Neuronal stem cell (in vitro differentiated cells): ENCODE measurements around the gene HNF1B.
A peak's percentile ranks its signal among the peaks of the same experiment; 100 is the strongest.

ENCODE experiments used
- DNase-seq: peaks from one replicate; pipeline ENCODE4 v3.0.0-alpha.2; 2013; ENCODE audit warnings: low spot score
- H2AFZ ChIP-seq: one replicate; pipeline ENCODE4 v1.6.1; 2013; ENCODE audit warnings: mild to moderate bottlenecking, low read length, inconsistent platforms
- H2AK5ac ChIP-seq: 2 replicates; pipeline ENCODE4 v1.6.1; 2013; ENCODE audit warnings: low read depth, mild to moderate bottlenecking, inconsistent platforms, low read length, moderate library complexity, mixed read lengths
- H2BK120ac ChIP-seq: 2 replicates; pipeline ENCODE4 v1.6.1; 2013; ENCODE audit warnings: low read depth, mild to moderate bottlenecking, inconsistent platforms, low read length, moderate library complexity, mixed read lengths
- H2BK12ac ChIP-seq: one replicate; pipeline ENCODE4 v1.6.1; 2013; ENCODE audit warnings: low read length, inconsistent platforms
- H2BK15ac ChIP-seq: 2 replicates; pipeline ENCODE4 v1.6.1; 2013; ENCODE audit warnings: mild to moderate bottlenecking, low read length, inconsistent platforms, mixed read lengths
- H2BK5ac ChIP-seq: one replicate; pipeline ENCODE4 v1.6.1; 2013; ENCODE audit warnings: inconsistent platforms, mild to moderate bottlenecking, low read length, moderate library complexity
- H3K14ac ChIP-seq: one replicate; pipeline ENCODE4 v1.6.1; 2013; ENCODE audit warnings: low read length, inconsistent platforms
- H3K18ac ChIP-seq: 2 replicates; pipeline ENCODE4 v1.6.1; 2013; ENCODE audit warnings: low read length, inconsistent platforms
- H3K23ac ChIP-seq: 2 replicates; pipeline ENCODE4 v1.6.1; 2013; ENCODE audit warnings: low read depth, mild to moderate bottlenecking, mixed read lengths, low read length, inconsistent platforms; ENCODE audit not compliant: poor library complexity
- H3K27ac ChIP-seq: replicated peaks from 3 replicates; pipeline ENCODE4 v1.5.1; 2013; ENCODE audit warnings: low read length, inconsistent platforms
- H3K27me3 ChIP-seq, 3 experiments: 2 replicates each; pipeline ENCODE4 v1.6.1; 2013; ENCODE audit warnings: low read length in 3 of 3, mild to moderate bottlenecking in 2 of 3, inconsistent platforms in 1 of 3, low read depth in 1 of 3, mixed read lengths in 1 of 3, moderate library complexity in 1 of 3; ENCODE audit not compliant: control insufficient read depth in 3 of 3, insufficient read depth in 3 of 3
- H3K36me3 ChIP-seq, 2 donors: replicated peaks in 1 of 2; 2 replicates each; pipeline ENCODE4 v1.6.1; 2013; ENCODE audit warnings: low read length in 2 of 2; ENCODE audit not compliant: control insufficient read depth in 2 of 2, insufficient read depth in 2 of 2
- H3K4ac ChIP-seq: 2 replicates; pipeline ENCODE4 v1.6.1; 2013; ENCODE audit warnings: inconsistent platforms, mild to moderate bottlenecking, low read length, moderate library complexity
- H3K4me1 ChIP-seq, 2 donors: 1 replicate in 1 of 2; 2 replicates in 1 of 2; pipeline ENCODE4 v1.6.1; 2013; ENCODE audit warnings: low read length in 2 of 2, low read depth in 1 of 2; ENCODE audit not compliant: control insufficient read depth in 2 of 2, insufficient read depth in 1 of 2
- H3K4me2 ChIP-seq: one replicate; pipeline ENCODE4 v1.6.1; 2013; ENCODE audit warnings: mild to moderate bottlenecking, low read length, inconsistent platforms; ENCODE audit not compliant: insufficient read depth, poor library complexity, severe bottlenecking
- H3K4me3 ChIP-seq, 2 donors: 2 replicates each; pipeline ENCODE4 v1.5.1; 2013; ENCODE audit warnings: low read length in 2 of 2, mild to moderate bottlenecking in 2 of 2, inconsistent platforms in 1 of 2, moderate library complexity in 1 of 2
- H3K79me1 ChIP-seq: one replicate; pipeline ENCODE4 v1.6.1; 2013; ENCODE audit warnings: low read depth, mild to moderate bottlenecking, inconsistent platforms, low read length, moderate library complexity
- H3K9ac ChIP-seq: one replicate; pipeline ENCODE4 v1.6.1; 2013; ENCODE audit warnings: mild to moderate bottlenecking, low read depth, low read length, inconsistent platforms; ENCODE audit not compliant: poor library complexity
- H3K9me3 ChIP-seq, 2 donors: replicated peaks in 1 of 2; 2 replicates each; pipeline versions ENCODE3 to v1.6.1; 2013; ENCODE audit warnings: low read length in 2 of 2, mild to moderate bottlenecking in 2 of 2, inconsistent platforms in 1 of 2, low read depth in 1 of 2, mixed read lengths in 1 of 2, moderate library complexity in 1 of 2; ENCODE audit not compliant: control insufficient read depth in 2 of 2, insufficient read depth in 1 of 2
- H4K8ac ChIP-seq: one replicate; pipeline ENCODE4 v1.6.1; 2013; ENCODE audit warnings: low read depth, mild to moderate bottlenecking, inconsistent platforms, low read length, moderate library complexity
- H4K91ac ChIP-seq: one replicate; pipeline ENCODE4 v1.6.1; 2013; ENCODE audit warnings: low read length, low read depth, mild to moderate bottlenecking, inconsistent platforms; ENCODE audit not compliant: poor library complexity
- WGBS, 2 donors: extraction: QIAGEN DNeasy Blood & Tissue Kit; methylation state at CpG; one replicate each; pipeline ENCODE4 v1.1.7; 2013; ENCODE audit warnings: missing lambda C conversion rate in 2 of 2, mixed read lengths in 1 of 2; ENCODE audit not compliant: insufficient read length in 2 of 2, insufficient replicate concordance in 1 of 2; ENCODE audit errors: extremely low coverage in 2 of 2; 5-methylcytosine and 5-hydroxymethylcytosine counted together

HNF1B gene

DNA sequence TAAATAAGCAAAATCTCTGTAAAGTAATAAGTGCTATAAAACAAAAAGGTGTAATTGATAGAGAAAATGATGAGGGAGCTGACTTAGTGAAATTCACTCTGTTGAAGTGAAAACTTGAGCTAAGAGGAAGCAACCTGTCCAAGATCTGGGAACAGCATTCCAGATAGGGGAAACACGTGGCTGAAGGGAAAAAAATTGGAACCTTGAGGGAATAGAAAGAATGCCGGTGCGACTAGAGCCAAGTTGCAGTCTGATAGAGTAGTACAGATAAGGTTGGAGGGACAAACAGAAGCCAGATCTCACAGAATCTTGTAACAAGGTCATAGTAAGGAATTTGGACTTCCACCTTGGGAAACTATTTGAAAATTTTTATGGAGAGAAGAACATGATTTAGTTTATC, 101.0 kb downstream of the HNF1B start:
- Histone ChIP-seq H3K14ac (no peak overlapping the region), H3K9ac (no peak overlapping the region), H2BK120ac (no peak overlapping the region), H2AFZ (peak overlapping the region; percentile 90), H3K23ac (no peak overlapping the region), H2BK12ac (no peak overlapping the region), H3K4me2 (no peak overlapping the region), H2BK15ac (no peak overlapping the region), H3K18ac (no peak overlapping the region), H3K4me1 (peaks cover 1 to 2% of the 10 kb centered on the region in 2 donors), H3K79me1 (no peaks in the 10 kb centered on the region), H3K4ac (no peak overlapping the region), H3K4me3 (peak overlapping the region in 1 of 2 donors; percentile 77), H2AK5ac (no peak overlapping the region), H3K27ac (no peak overlapping the region), H3K36me3 (peaks cover 4 to 33% of the 10 kb centered on the region in 2 donors), H2BK5ac (no peak overlapping the region), H3K9me3 (no peaks in the 10 kb centered on the region), H4K8ac (no peak overlapping the region), H3K27me3 (peaks cover 0 to 41% (median 5%) of the 10 kb centered on the region in 3 experiments), H4K91ac (no peak overlapping the region)
- no peak for DNase-seq
- no CpG with 5 or more reads among the region's 3 CpGs for WGBS, 2 donors

DNA sequence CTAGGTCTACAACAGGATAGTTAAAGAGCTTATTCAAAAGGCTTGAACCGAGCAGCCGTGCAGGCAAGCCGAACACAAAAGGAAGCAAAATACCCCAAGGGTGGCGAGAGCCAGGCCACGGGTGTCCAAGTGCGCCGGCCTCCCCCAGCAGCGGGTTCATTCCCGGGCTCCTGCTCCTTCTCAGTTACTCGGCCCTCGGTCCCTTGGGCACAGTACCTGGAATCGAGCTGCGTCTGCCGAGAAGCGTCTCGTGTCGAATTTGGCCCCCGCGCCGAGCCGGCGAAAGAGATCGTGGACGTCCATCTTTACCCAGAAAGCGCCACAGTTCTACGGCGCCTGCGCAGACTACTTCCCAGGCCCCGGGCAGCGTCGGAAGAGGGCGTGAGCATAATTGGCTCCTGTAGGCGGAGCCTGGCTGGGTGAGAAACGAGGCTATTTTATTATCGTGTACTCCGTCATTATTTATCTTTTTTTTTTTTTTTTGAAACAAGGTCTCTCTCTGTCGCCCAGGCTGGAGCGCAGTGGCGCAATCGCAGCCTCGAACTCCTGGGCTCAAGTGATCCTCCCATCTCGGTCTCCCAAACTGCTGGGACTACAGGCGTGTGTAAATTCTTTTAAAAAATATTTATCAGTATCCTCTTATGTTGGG, 101.6 kb downstream of the HNF1B start, which contains the start of gene DDX52:
Gene DDX52, minus strand, starts transcription at position 329 of the 649 bp plus-strand sequence. Its CDS starts 26 bp downstream, at position 303.
- no CpG with 5 or more reads among the region's 43 CpGs for WGBS, 2 donors
- H3K27ac ChIP-seq: peak within 1 kb of the TSS; percentile 59

DNA sequence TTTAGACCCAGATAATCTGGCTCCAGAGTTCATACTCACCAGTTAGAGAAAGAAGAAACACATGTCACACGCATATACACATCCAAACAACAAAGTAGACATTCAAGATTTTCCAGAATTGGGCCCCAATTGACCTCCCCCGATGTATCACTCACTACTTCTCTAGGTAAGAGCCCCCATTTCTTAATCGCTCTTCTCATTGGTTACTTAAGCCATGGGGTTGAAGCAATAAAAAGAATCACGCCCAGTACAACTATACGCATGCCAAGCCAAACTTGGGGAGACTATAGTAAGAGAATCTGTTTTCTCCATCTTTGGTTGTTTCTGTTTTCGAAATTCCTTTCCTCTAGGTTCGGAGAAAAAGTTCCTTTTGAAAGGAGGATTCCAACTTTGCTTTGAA, 102.2 kb downstream of the HNF1B start:
- no CpG with 5 or more reads among the region's 7 CpGs for WGBS, 2 donors
- Histone ChIP-seq H3K4me3 (peak overlapping the region; percentile 77 to 94), H2AFZ (peak overlapping the region; percentile 90), H3K79me1 (no peaks in the 10 kb centered on the region), H3K4ac (no peak overlapping the region), H3K27me3 (peaks cover 0 to 29% (median 5%) of the 10 kb centered on the region in 3 experiments), H3K4me1 (peaks cover 1 to 2% of the 10 kb centered on the region in 2 donors), H3K36me3 (peaks cover 6 to 44% of the 10 kb centered on the region in 2 donors), H3K27ac (no peak overlapping the region), H2BK15ac (no peak overlapping the region), H3K14ac (no peak overlapping the region), H4K91ac (no peak overlapping the region), H2BK12ac (no peak overlapping the region), H3K4me2 (peak overlapping the region; percentile 56), H2AK5ac (no peak overlapping the region), H3K18ac (no peak overlapping the region), H2BK120ac (no peak overlapping the region), H2BK5ac (no peak overlapping the region), H4K8ac (no peak overlapping the region), H3K23ac (no peak overlapping the region), H3K9me3 (no peaks in the 10 kb centered on the region), H3K9ac (no peak overlapping the region)
- no peak for DNase-seq

More for the DNA sequence above, 101.6 kb downstream of the HNF1B start, which contains the start of gene DDX52:
- no peak within 1 kb of the TSS for H4K8ac ChIP-seq
- peaks cover 0 to 35% (median 5%) of the 10 kb centered on the region in 3 experiments for H3K27me3 ChIP-seq
- no peak within 1 kb of the TSS for H3K23ac ChIP-seq
- no peak within 1 kb of the TSS for H2AK5ac ChIP-seq
- H3K79me1 ChIP-seq: no peaks in the 10 kb centered on the region
- H3K4me3 ChIP-seq: peak within 1 kb of the TSS; percentile 77 to 94
- H3K4me2 ChIP-seq: peak within 1 kb of the TSS; percentile 56
- H2AFZ ChIP-seq: peak within 1 kb of the TSS; percentile 90
- H2BK120ac ChIP-seq: no peak within 1 kb of the TSS
- DNase-seq: peak; percentile 78
- H2BK5ac ChIP-seq: no peak within 1 kb of the TSS
- peak within 1 kb of the TSS; percentile 93 for H3K9ac ChIP-seq
- peaks cover 1 to 2% of the 10 kb centered on the region in 2 donors for H3K4me1 ChIP-seq
- H4K91ac ChIP-seq: no peak within 1 kb of the TSS
- H2BK12ac ChIP-seq: no peak within 1 kb of the TSS
- no peak within 1 kb of the TSS for H3K4ac ChIP-seq
- no peak within 1 kb of the TSS for H3K14ac ChIP-seq
- H3K36me3 ChIP-seq: peaks cover 4 to 39% of the 10 kb centered on the region in 2 donors
- H3K9me3 ChIP-seq: no peaks in the 10 kb centered on the region
- H2BK15ac ChIP-seq: no peak within 1 kb of the TSS
- peak within 1 kb of the TSS; percentile 97 for H3K18ac ChIP-seq

DNA sequence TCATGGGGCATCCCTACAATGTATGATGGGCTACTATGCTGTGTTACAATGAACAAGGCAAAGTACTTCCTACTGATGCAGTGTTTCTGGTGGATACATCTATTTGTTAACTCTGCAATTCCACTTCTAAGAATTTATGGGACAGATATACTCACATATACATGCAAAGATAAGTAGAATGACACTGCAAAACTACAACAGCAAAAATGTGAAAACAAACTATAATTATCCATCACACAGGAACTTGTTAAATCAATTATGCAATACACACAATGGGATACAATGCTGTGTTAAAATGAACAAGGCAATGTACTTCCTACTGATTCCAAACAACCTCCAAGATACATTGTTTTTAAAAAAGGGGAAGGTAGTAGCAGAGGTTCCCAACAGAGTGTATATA, 104.8 kb downstream of the HNF1B start:
- Histone ChIP-seq H2BK120ac (no peak overlapping the region), H3K18ac (no peak overlapping the region), H3K79me1 (no peaks in the 10 kb centered on the region), H3K4me2 (no peak overlapping the region), H3K4me1 (peaks cover 1 to 2% of the 10 kb centered on the region in 2 donors), H3K4ac (no peak overlapping the region), H3K27ac (no peak overlapping the region), H3K9ac (no peak overlapping the region), H3K4me3 (no peak overlapping the region), H2BK12ac (no peak overlapping the region), H3K23ac (no peak overlapping the region), H4K91ac (no peak overlapping the region), H3K36me3 (peaks cover 8 to 70% of the 10 kb centered on the region in 2 donors), H2BK15ac (no peak overlapping the region), H2BK5ac (no peak overlapping the region), H4K8ac (no peak overlapping the region), H3K27me3 (peaks cover 0 to 10% (median 0%) of the 10 kb centered on the region in 3 experiments), H3K9me3 (peaks cover 0 to 3% of the 10 kb centered on the region in 2 donors), H2AK5ac (no peak overlapping the region), H2AFZ (no peak overlapping the region), H3K14ac (no peak overlapping the region)
- no peak for DNase-seq
